AG09319 (cell line): ENCODE measurements around the gene SCFD1.

ENCODE experiments used
- DNase-seq: peaks from one replicate; pipeline ENCODE4 v3.0.0-alpha.2; 2010; ENCODE audit warnings: low read depth; ENCODE audit errors: extremely low read depth
- TF ChIP-seq, protein P1 (sequence below): IDR thresholded peaks from 2 replicates; pipeline ENCODE4 v1.5.1; 2011; ENCODE audit warnings: low read depth, mild to moderate bottlenecking, inconsistent platforms, low read length, moderate library complexity

SCFD1 gene

DNA sequence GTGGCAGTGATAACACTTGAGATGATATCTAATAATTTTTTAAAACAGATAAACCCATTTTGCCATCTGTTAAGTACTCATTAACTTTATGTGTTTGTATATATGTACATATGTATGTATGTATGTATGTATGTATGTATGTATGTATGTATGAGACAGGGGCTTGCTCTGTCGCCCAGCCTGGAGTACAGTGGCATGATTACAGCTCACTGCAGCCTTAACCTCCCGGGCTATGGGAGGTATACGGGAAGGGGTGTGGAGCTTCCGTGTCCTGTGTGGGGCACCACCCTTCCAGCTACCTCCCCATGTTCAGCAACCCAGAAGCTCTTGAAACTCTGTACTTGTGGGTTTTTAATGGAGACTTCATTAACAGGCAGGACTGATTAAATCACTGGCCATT lies 116.9 kb downstream of the SCFD1 start:
- no peak for DNase-seq
- TF ChIP-seq, protein P1, sequence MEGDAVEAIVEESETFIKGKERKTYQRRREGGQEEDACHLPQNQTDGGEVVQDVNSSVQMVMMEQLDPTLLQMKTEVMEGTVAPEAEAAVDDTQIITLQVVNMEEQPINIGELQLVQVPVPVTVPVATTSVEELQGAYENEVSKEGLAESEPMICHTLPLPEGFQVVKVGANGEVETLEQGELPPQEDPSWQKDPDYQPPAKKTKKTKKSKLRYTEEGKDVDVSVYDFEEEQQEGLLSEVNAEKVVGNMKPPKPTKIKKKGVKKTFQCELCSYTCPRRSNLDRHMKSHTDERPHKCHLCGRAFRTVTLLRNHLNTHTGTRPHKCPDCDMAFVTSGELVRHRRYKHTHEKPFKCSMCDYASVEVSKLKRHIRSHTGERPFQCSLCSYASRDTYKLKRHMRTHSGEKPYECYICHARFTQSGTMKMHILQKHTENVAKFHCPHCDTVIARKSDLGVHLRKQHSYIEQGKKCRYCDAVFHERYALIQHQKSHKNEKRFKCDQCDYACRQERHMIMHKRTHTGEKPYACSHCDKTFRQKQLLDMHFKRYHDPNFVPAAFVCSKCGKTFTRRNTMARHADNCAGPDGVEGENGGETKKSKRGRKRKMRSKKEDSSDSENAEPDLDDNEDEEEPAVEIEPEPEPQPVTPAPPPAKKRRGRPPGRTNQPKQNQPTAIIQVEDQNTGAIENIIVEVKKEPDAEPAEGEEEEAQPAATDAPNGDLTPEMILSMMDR: no peak

DNA sequence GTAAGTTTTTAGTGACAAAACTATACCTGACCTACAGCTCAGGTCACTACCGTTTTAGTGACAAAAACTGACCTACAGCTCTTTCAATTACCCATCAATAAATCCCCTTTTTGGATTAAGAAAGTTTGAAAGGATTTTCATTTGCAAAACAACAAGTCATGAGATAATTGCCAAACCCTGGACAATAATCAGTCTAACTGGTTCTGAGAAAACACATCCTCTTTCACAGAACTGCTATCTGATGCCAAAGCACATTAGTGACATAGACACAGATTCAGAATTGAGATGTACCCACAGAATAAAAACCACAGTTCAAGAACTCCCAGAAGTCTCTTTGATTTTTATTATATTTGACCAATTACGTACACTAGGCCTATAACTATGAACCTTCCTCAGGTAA lies 126.2 kb downstream of the SCFD1 start:
- no peak for DNase-seq
- TF ChIP-seq, protein P1: no peak

DNA sequence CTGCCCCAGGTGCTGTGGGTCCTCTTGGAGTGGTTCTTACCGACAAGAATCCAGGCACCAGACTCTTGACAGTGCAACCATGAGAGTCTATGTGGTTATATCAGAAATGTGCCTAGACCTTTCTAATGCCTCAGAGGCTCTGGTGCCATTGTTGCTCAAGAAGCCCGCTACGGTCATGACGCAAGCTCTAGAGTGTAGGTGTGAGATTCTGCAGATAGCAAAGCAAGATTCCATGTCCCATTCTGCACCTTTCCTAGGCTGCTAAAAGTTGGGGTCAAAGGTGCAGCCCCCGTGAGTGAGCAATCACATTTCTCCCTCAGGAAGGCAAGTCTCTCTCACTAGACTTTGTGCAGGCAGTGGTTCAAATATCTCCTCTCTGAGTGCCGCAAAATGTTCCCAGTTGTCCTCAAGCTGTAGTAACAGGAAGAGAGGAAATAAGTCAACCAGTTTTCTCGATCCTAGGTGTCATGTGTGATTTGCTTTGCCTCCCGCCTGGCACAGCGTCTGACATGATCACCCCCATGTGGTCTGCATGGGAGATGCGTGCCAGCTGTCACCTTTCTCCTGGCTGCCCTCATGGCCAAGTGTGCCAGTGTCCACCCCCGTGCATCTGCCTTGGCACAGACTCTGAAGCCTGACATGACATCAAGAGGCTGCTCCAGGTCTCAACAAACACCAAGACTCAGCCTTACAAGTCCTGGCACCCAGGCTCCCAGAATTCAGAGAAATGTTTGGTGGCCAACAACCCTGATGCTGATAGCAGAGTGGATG lies 129.7 kb downstream of the SCFD1 start:
- TF ChIP-seq, protein P1: no peak
- no peak for DNase-seq

DNA sequence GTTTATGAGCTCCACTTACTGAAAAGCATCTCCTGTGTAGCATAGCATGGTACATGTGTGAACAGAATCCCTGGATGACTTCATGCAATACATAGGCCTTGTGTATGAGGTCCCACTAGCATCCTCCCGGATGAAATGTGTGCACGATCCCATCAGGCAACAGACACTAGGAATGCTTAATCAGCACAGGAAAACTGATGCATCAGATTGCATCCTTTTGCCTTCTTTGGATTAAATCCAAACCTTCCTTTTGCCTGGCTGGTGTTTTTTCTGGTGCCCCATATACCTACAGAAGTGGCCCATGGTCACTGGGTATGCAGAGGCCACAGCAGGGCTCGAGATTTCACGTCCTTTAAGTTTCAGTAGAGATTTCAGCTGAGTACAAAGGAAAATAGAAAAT lies 131.3 kb downstream of the SCFD1 start:
- TF ChIP-seq, protein P1: no peak
- no peak for DNase-seq

DNA sequence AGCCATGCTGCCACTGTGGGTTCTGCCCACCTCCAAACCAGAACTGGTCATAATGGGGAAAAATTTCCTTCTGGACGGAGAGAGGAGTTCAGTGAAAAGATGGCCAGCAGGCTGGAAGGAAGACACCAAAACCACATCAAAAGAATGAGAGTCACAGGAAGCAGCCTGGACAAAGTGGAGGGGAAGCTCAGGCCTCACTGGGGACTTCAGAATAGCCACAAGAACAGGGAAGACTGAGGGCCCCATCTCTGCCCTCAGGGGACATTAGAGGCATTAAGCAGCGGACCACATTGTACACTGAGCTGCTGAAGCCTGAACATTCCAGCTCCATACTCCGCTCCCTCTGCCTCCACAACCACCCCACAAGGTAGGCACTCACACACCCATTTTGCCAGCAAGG lies 132.7 kb downstream of the SCFD1 start:
- TF ChIP-seq, protein P1: no peak

DNA sequence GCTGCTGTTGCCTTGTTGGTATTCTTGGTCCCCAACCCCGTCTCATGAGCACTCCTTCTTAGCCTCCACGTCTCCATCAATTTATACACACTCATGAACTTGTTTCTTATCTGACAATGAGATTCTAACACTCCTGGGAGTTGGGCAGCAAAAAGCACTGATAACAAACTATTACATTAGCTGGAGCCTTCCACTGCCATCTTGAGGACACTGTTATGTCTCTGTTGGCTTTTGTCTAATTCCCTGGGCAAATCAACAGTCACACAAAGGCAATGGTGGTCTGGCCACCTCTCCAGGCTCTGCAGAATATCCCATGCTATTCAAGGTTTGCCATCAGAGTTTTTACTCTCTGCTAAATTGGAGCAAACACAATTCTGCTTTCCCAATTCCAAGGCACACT lies 134.5 kb downstream of the SCFD1 start:
- no peak for DNase-seq
- TF ChIP-seq, protein P1: no peak

More for the DNA sequence above, 132.7 kb downstream of the SCFD1 start:
- no peak for DNase-seq

DNA sequence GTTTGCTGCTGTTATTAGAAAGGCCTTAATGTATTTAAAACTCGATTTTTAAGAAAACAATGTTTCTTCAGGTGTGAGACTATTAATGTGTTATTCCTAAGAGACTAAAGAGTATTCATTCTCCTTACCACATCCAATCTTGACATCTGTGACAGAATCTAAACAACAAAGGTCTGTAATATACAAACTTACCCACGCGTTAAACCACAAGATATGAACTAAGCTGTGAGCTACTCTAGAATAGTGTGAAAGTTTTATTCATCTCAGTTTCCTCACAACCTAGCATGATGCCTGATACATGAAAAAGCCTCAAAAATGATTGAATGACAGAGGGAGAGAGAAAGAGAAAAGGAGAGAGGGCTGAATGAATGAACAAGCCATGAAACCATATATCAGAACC lies 135.0 kb downstream of the SCFD1 start:
- DNase-seq: no peak
- TF ChIP-seq, protein P1: no peak
